Stimulated activated CD4-positive, alpha-beta T cell treated with anti-CD3 and anti-CD28 coated beads, TNF-alpha, amount 100 ng/mL, for 4 hours (primary cell): ENCODE results near the gene HOXC9.

Experiments
- DNase-seq, 3 experiments: peaks; one replicate each; pipeline ENCODE4 v3.0.0-alpha.2; 2020; ENCODE audit warnings: low read depth in 3 of 3

Gene HOXC9

GRCh38 chr12:53963434-53964314 is 36.3 kb upstream of the HOXC9 start:
- DNase-seq, result no peak

- DNase-seq, result no peak
Observed at GRCh38 chr12:53964315-53964713, 35.6 kb upstream of the HOXC9 start.

DNA sequence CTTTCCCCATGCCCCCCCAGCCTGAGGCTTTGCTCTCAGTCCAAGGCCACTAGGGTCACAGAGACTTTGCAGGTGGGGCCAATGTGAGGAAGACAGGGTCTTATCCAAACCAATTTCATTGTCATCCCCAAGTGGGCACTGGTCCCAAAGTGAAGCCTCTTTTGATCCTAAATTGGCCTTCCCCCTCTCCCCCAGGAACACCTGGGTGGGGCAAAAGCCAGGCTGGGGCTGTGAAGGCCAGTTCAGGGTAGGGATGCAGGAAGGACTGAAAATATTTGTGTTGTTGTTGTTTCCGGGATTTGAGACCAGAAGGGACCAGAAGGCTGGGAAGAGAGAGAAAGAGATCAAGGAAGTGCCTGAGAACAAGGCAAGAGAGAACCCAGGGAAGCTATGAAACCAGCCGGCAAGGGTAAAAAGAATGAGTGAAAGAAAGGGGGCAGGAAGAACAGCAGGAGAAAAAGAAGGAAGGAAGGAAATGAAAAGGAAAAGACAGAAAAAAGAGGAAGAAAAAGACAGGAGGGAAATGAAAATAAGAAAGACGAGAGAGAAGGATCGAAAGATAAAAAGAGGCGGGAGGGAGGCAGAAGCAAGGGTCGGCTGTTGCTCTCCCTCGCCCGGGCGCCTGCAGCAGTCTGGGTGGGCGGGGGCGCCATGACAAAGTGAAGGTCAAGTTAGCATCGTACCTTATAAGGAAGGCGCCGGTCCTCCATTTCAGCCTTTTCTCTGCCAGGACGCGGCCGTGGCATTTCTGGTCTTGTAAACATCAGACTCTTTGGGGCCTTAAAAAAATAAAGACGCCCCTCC is 34.5 kb upstream of the HOXC9 start:
- DNase-seq, result no peak

GRCh38 chr12:53966085-53966384 is 33.9 kb upstream of the HOXC9 start:
- DNase-seq, result no peak

GRCh38 chr12:53966385-53967133 is 33.4 kb upstream of the HOXC9 start:
- DNase-seq, result no peak

DNA sequence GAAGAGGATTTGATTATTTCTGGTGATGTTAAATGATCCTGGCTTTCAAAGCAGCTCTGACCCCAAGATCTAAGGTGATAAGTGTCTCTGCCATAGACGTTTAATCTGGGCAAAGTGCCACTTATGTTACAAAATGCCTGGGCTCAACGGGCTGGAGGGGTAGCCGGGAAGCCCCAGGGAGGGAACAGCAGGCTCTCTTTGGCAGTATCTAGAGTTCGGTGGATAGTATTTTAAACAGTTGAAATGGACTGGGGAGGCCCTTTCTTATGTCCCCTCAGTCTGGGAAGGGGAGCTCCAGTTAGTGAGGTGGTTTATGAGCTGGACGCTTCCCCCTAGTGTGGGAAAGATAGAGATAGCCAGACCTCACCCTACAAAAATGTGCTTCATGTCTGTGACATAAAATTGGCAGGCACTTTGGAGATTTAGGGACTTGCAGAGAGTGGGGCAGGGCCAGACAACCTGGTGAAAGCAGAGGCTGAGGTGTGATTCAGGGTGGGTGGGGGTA is 32.5 kb upstream of the HOXC9 start:
- no peak for DNase-seq

GRCh38 chr12:53968214-53969127 is 31.5 kb upstream of the HOXC9 start:
- no peak for DNase-seq

- no peak for DNase-seq
Observed at GRCh38 chr12:53969588-53970259, 30.2 kb upstream of the HOXC9 start.

GRCh38 chr12:53970451-53970850 is 29.5 kb upstream of the HOXC9 start:
- DNase-seq, result no peak

DNA sequence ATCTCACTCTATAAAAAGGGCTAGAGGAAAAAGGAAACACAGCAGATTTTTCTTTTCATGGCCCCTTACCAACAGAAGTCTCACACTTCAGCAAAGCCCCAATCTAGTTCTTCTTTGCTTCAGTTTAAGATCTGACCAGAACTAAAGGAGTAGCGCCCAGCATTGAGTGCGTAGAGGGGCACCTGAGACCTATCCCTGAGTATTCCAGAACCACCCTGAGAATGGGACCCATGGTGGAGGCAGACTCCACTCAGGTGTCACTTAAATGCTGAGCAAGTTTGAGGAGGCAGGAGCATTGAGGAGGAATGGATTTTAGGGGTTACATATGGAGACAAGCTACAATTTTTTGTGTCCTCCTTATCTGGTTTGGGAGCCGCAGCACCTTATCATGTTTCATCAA is 28.8 kb upstream of the HOXC9 start:
- no peak for DNase-seq

GRCh38 chr12:53971686-53972085 is 28.3 kb upstream of the HOXC9 start:
- DNase-seq, result no peak

DNA sequence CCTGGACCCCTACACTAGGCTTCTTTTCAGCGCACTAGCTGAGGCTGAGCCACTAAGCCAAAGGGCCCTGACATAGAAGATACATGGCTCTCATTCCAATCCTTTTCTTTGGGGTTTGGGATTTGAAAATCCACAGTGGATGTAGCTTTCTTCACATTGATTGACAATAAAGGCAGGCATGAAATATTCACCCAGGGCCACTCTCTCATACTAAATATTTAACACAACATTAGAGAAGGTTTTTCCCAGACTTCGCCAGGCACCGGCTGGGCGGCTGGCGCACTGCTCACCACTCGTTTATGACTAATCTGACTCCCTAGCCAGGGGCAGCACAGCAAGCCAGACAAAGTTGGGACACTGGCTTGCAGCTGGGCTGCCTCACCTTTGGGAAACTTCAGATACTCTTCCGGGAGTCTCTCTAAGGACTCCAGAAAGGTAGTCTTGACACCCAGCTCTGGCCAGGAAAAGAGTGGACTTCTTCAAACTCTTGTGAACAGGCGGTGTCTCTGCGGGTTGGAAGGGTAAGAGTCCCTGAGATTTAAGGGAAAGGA is 27.7 kb upstream of the HOXC9 start:
- DNase-seq, result no peak

GRCh38 chr12:53972722-53973235 is 27.2 kb upstream of the HOXC9 start, which contains the start of gene HOXC11:
Gene HOXC11 (plus strand): TSS chr12:53973126. CDS start chr12:53973242, 116 bp downstream.
- no peak for DNase-seq

DNA sequence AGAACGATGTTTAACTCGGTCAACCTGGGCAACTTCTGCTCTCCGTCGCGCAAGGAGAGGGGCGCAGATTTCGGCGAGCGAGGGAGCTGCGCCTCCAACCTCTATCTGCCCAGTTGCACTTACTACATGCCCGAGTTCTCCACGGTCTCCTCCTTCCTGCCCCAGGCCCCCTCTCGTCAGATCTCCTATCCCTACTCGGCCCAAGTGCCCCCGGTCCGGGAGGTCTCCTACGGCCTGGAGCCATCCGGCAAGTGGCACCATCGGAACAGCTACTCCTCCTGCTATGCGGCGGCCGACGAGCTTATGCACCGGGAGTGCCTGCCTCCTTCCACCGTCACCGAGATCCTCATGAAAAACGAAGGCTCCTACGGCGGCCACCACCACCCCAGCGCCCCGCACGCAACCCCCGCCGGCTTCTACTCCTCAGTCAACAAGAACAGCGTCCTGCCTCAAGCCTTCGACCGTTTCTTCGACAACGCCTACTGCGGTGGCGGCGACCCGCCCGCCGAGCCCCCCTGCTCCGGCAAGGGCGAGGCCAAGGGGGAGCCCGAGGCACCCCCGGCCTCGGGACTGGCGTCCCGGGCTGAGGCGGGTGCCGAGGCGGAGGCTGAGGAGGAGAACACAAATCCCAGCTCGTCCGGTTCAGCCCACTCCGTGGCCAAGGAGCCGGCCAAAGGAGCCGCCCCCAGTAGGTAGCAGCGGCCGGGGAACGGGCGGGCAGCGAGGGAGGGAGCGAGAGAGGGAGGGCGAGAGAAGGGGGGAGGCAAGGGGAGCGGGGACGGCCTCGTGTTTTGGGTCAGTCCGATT is 26.5 kb upstream of the HOXC9 start:
- DNase-seq, result no peak

DNA sequence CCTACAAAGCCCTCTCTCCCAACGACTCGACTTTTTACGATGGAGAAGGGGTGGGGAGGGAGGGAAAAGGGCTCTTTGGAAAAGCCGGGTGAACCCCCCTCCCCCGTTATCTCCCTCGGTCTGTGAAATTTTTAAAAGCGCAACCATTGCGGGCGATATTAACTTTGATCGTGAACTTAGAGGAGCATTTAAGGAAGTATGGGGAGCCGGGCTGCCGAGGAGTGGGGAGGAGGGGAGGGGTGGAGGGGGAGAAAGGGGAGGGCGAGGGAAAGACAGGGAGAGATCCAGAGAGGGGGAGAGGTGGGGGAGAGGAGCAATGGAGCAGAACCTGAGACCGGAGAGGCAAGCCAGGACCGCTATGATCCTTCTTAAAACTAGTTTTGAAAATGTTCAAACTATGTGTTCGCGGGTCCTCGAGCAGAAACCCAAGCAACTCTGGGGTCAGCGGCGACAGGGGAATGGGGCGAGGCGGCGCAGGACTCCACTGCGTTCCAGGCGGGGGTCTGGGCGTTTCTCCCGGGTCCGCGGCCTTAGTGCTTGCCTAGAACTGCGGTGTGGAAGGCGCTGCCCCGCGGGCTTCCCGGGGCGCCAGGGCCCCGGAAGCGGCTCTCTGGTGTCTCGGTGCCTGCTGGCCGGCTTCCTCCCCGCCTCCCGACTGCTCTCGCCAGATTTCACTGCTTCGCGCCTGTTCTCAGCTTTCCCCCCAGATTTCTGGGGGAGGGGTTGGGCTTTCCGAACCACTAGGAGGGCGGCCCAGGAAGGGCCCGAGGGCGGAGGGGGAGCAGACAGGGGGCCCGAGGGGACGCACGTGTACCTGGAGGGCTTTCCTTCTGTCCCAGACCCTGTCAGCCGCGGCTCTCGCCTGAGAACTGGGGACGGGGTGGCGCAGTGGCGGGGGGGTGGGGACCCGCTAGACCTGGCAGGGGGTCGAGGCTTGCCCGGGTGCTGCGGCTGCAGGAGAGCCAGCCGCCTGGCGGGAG is 25.6 kb upstream of the HOXC9 start, which contains the start of gene HOTAIR:
TSS of gene HOTAIR (minus strand) at position 871 of the 980 bp plus-strand sequence.
- no peak for DNase-seq

GRCh38 chr12:53975064-53975471 is 24.9 kb upstream of the HOXC9 start:
- no peak for DNase-seq

GRCh38 chr12:53975479-53976152 is 24.3 kb upstream of the HOXC9 start:
- DNase-seq, result no peak
